Endothelial cell of umbilical vein (primary cell): Measurements from ENCODE around the gene NSD1.

ENCODE experiments used
- EZH2 ChIP-seq: IDR thresholded peaks from 2 replicates; pipeline ENCODE4 v1.6.1; 2012; ENCODE audit warnings: borderline replicate concordance, low read depth, mild to moderate bottlenecking, moderate library complexity, low read length, inconsistent platforms; ENCODE audit not compliant: severe bottlenecking
- FOS ChIP-seq: IDR thresholded peaks from 2 replicates; pipeline ENCODE4 v1.6.1; 2011; ENCODE audit warnings: mild to moderate bottlenecking, low read length, moderate library complexity, borderline replicate concordance; ENCODE audit not compliant: insufficient read depth
- MAX ChIP-seq: IDR thresholded peaks from 2 replicates; pipeline ENCODE4 v1.6.1; 2011; ENCODE audit not compliant: insufficient read depth, insufficient read length

- no peak for TF ChIP-seq EZH2
- TF ChIP-seq MAX: no peak
- TF ChIP-seq FOS: no peak
These were observed 205.6 kb downstream of the NSD1 start for GRCh38 chr5:177339107-177339638.
